Neural progenitor cell (in vitro differentiated cells): ENCODE measurements around the gene SEMA7A. TPM values are rescaled to one million over a fixed set of nuclear protein-coding genes. Genes with fewer than 3 reads are reported as not detected.

Experiments used
- DNase-seq: peaks from one replicate; pipeline ENCODE4 v3.0.0-alpha.2; 2016; ENCODE audit warnings: low spot score
- H2AFZ ChIP-seq: fragments of 200-600 bp; sonication (generic); replicated peaks from 2 replicates; pipeline ENCODE4 v1.6.1; 2016; ENCODE audit warnings: antibody characterized with exemption
- H3F3A ChIP-seq: fragments of 200-600 bp; sonication (generic); 2 replicates; pipeline ENCODE4 v1.6.1; 2016; ENCODE audit warnings: antibody characterized with exemption, low read depth
- H3K27ac ChIP-seq: fragments of 200-600 bp; sonication (generic); 2 replicates; pipeline ENCODE4 v1.5.1; 2016; ENCODE audit warnings: mild to moderate bottlenecking
- H3K27me3 ChIP-seq: fragments of 200-600 bp; sonication (generic); 2 replicates; pipeline ENCODE4 v1.6.1; 2016; ENCODE audit warnings: mild to moderate bottlenecking, moderate library complexity
- H3K36me3 ChIP-seq: fragments of 200-600 bp; sonication (generic); 2 replicates; pipeline ENCODE4 v1.5.1; 2016
- H3K4me1 ChIP-seq: fragments of 200-600 bp; sonication (generic); 2 replicates; pipeline ENCODE4 v1.6.1; 2016; ENCODE audit warnings: mixed run types
- H3K4me2 ChIP-seq: fragments of 200-600 bp; sonication (generic); 2 replicates; pipeline ENCODE4 v1.6.1; 2016
- H3K4me3 ChIP-seq: fragments of 200-600 bp; sonication (generic); 2 replicates; pipeline ENCODE4 v1.5.1; 2016
- H3K79me2 ChIP-seq: fragments of 200-600 bp; sonication (generic); 2 replicates; pipeline ENCODE4 v1.6.1; 2016; ENCODE audit warnings: low read depth
- H3K9ac ChIP-seq: fragments of 200-600 bp; sonication (generic); 2 replicates; pipeline ENCODE4 v1.6.1; 2016
- H3K9me3 ChIP-seq: fragments of 200-600 bp; sonication (generic); 2 replicates; pipeline ENCODE4 v1.5.1; 2016; ENCODE audit warnings: low read depth
- H4K20me1 ChIP-seq: fragments of 200-600 bp; sonication (generic); 2 replicates; pipeline ENCODE4 v1.6.1; 2016; ENCODE audit warnings: low read depth
- H3K27ac Mint-ChIP-seq: 3 replicates; pipeline ENCODE4 v1.8.0; 2021; ENCODE audit warnings: mixed read lengths
- H3K27me3 Mint-ChIP-seq: 2 replicates; pipeline ENCODE4 v1.8.0; 2022; ENCODE audit warnings: low read depth, mild to moderate bottlenecking, inconsistent platforms, moderate library complexity, mixed read lengths; ENCODE audit not compliant: insufficient read depth
- H3K36me3 Mint-ChIP-seq: 3 replicates; pipeline ENCODE4 v1.8.0; 2021; ENCODE audit warnings: mixed read lengths
- H3K4me1 Mint-ChIP-seq: 3 replicates; pipeline ENCODE4 v1.8.0; 2021; ENCODE audit warnings: mixed read lengths
- H3K4me3 Mint-ChIP-seq: 3 replicates; pipeline ENCODE4 v1.8.0; 2021; ENCODE audit warnings: mild to moderate bottlenecking, moderate library complexity, mixed read lengths
- H3K9me3 Mint-ChIP-seq: 3 replicates; pipeline ENCODE4 v1.8.0; 2020; ENCODE audit warnings: mixed read lengths
- EZH2 ChIP-seq: fragments of 200-600 bp; sonication (generic); IDR thresholded peaks from 2 replicates; pipeline ENCODE4 v1.6.1; 2017; ENCODE audit warnings: antibody characterized with exemption, mild to moderate bottlenecking, moderate library complexity
- EZH2phosphoT487 ChIP-seq: fragments of 200-600 bp; sonication (generic); IDR thresholded peaks from 2 replicates; pipeline ENCODE4 v1.6.1; 2017; ENCODE audit warnings: antibody characterized with exemption
- total RNA-seq: library from RNA; depleted of rRNA; stranded (reverse); fragments of >200 nt; gene quantifications from 2 replicates; pipeline ENCODE4 v1.2.3, GENCODE V29; 2015; ENCODE audit warnings: low replicate concordance
- TF ChIP-seq, protein P1 (sequence below): fragments of 200-600 bp; sonication (generic); IDR thresholded peaks from 2 replicates; pipeline ENCODE4 v1.5.1; 2017; ENCODE audit warnings: antibody characterized with exemption, mild to moderate bottlenecking

Gene SEMA7A
- total RNA-seq, 1 donor from 2014 or later, result 3.5 TPM

DNA sequence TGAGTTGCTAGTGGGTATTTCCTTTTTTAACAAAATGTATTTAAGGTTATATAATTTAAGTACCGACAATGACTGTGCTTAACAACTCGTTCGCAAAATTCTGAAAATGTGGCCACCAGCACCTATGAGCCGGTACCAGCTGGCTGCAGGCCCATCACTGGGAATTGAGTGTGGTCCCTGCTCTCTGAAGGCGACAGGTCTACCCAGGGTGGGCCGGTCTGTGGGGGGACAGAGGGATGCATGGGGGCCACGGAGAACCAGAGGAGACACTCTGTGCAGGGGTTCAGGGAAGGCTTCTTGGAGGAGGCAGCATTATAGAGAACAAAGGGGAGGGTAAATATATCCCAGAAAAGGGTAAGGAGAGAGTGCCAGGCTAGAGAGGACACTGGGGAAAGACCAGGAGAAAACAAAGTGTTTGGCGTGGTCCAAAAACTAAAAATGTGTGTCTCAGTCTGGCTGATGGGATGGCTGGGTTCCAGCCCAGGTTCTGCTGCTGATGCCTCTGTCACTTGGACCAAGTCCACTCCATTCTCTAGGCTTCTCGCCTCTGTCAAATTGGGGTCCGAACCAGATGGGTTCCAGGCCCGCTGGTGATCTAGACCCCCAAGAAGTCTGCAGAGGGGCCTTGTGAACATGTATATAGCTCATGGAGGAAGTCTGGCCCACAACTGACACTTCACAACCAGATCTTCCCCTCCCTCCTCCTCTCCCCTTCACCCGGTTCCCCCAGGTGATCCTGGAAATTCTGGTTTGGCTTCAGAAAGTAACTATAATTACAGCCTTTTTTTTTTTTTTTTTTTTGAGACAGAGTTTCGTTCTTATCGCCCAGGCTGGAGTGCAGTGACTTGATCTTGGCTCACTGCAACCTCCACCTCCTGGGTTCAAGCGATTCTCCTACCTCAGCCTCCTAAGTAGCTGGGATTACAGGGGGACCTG lies 55.7 kb downstream of the SEMA7A start:
- no peak for DNase-seq
- Histone ChIP-seq H3K9me3 (no peaks in the 10 kb centered on the region), H3K4me3 (no peak overlapping the region), H3K27ac (no peak overlapping the region), H3F3A (peaks cover 12% of the 10 kb centered on the region), H3K4me1 (no peaks in the 10 kb centered on the region), H2AFZ (no peak overlapping the region), H4K20me1 (no peaks in the 10 kb centered on the region), H3K36me3 (no peaks in the 10 kb centered on the region), H3K27me3 (peaks cover 18% of the 10 kb centered on the region), H3K9ac (no peak overlapping the region), H3K79me2 (no peaks in the 10 kb centered on the region), H3K4me2 (no peak overlapping the region)
- Mint-ChIP-seq H3K36me3 (no peaks in the 10 kb centered on the region), H3K27ac (no peak overlapping the region), H3K4me3 (no peak overlapping the region), H3K4me1 (peaks cover 14% of the 10 kb centered on the region), H3K9me3 (no peaks in the 10 kb centered on the region), H3K27me3 (peaks cover 12% of the 10 kb centered on the region)
- no peak for TF ChIP-seq EZH2phosphoT487

DNA sequence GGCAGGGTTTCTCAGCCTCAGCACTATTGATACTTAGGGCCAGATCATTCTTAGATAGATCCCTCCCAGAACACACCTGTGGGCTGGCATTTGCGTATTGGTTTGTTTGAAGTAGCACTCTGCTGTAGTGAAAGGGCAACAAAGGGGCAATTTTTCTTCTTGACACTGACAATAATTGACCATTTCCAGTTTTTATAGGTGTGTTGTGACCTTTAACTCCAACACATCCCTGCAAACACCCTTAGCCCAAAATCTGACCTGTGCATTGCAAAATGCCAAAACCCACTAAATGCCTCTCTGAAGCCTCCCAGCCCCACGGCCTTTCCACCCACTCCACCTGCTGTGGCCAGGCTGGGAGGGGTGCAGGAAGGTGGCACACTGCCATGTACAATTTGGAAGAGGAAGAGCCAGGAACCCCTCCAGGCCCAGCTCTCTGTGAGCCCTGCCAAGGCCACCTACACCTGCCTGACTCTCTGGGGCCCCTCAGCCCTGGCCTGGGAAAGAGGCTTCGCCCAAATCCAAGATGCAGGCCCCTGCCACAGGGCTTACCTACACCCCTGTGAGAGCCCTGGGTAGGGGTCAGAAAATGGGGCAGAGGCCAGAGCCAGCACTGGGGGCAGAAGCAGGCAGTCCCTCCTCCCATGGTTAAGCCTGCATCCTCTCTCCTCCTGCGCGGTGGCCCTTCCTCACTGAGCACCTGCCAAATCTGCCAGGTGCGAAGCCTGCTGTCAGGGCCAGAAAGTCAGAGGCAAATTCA lies 56.8 kb downstream of the SEMA7A start:
- H3K79me2 ChIP-seq, result no peaks in the 10 kb centered on the region
- DNase-seq, result no peak
- Mint-ChIP-seq H3K4me1 (peaks cover 15% of the 10 kb centered on the region), H3K36me3 (no peaks in the 10 kb centered on the region), H3K27ac (no peak overlapping the region), H3K9me3 (no peaks in the 10 kb centered on the region), H3K4me3 (no peak overlapping the region), H3K27me3 (peaks cover 12% of the 10 kb centered on the region)
- no peak overlapping the region for H2AFZ ChIP-seq
- no peaks in the 10 kb centered on the region for H3K36me3 ChIP-seq
- H3K9me3 ChIP-seq, result no peaks in the 10 kb centered on the region
- no peaks in the 10 kb centered on the region for H3K4me1 ChIP-seq
- no peak overlapping the region for H3K4me3 ChIP-seq
- no peak overlapping the region for H3K4me2 ChIP-seq
- H3F3A ChIP-seq, result peaks cover 12% of the 10 kb centered on the region
- no peak overlapping the region for H3K27ac ChIP-seq
- no peak for TF ChIP-seq EZH2phosphoT487
- TF ChIP-seq, protein P1, sequence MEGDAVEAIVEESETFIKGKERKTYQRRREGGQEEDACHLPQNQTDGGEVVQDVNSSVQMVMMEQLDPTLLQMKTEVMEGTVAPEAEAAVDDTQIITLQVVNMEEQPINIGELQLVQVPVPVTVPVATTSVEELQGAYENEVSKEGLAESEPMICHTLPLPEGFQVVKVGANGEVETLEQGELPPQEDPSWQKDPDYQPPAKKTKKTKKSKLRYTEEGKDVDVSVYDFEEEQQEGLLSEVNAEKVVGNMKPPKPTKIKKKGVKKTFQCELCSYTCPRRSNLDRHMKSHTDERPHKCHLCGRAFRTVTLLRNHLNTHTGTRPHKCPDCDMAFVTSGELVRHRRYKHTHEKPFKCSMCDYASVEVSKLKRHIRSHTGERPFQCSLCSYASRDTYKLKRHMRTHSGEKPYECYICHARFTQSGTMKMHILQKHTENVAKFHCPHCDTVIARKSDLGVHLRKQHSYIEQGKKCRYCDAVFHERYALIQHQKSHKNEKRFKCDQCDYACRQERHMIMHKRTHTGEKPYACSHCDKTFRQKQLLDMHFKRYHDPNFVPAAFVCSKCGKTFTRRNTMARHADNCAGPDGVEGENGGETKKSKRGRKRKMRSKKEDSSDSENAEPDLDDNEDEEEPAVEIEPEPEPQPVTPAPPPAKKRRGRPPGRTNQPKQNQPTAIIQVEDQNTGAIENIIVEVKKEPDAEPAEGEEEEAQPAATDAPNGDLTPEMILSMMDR, result no peak
- no peak for TF ChIP-seq EZH2
- H4K20me1 ChIP-seq, result no peaks in the 10 kb centered on the region
- H3K27me3 ChIP-seq, result peaks cover 27% of the 10 kb centered on the region
- no peak overlapping the region for H3K9ac ChIP-seq

DNA sequence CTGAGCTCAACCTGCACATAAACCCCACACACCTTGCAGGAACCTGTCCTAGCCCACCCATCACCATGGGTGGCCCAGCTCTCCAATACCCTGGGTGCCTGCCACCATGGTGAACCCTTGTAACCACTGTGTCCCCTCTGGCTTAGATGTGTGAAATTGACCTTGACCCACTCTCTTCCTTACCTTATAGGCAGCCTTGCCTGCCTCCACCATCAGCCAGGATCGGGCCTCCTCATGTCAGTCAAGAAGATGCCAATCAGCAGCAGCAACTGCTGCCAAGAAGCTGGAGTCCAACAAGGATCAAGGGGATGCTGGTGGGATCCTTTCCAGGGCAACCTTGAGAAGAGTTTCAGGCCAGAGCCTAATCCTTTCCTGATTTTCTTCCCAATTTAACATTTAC lies 57.5 kb downstream of the SEMA7A start:
- no peaks in the 10 kb centered on the region for H3K36me3 Mint-ChIP-seq
- TF ChIP-seq EZH2, result no peak
- TF ChIP-seq, protein P1, result no peak
- no peak for TF ChIP-seq EZH2phosphoT487

More for the DNA sequence above, 57.5 kb downstream of the SEMA7A start:
- Histone ChIP-seq H3K27me3 (peaks cover 27% of the 10 kb centered on the region), H3K36me3 (no peaks in the 10 kb centered on the region), H3K79me2 (no peaks in the 10 kb centered on the region), H3K4me2 (no peak overlapping the region), H2AFZ (no peak overlapping the region), H3K4me1 (peaks cover 6% of the 10 kb centered on the region), H3K9me3 (no peaks in the 10 kb centered on the region), H3K9ac (no peak overlapping the region), H4K20me1 (no peaks in the 10 kb centered on the region), H3F3A (peaks cover 16% of the 10 kb centered on the region), H3K27ac (no peak overlapping the region), H3K4me3 (no peak overlapping the region)
- DNase-seq, result no peak
- H3K9me3 Mint-ChIP-seq, result no peaks in the 10 kb centered on the region
- H3K27ac Mint-ChIP-seq, result no peak overlapping the region
- no peak overlapping the region for H3K4me3 Mint-ChIP-seq
- H3K4me1 Mint-ChIP-seq, result peaks cover 17% of the 10 kb centered on the region
- peaks cover 13% of the 10 kb centered on the region for H3K27me3 Mint-ChIP-seq
